Keratinocyte (primary cell): ENCODE data around the gene RASAL3. TPM values are rescaled to one million over a fixed set of nuclear protein-coding genes. Genes with fewer than 3 reads are reported as not detected.

Source experiments
- DNase-seq: peaks from one replicate; pipeline ENCODE4 v3.0.0-alpha.2; 2011; ENCODE audit warnings: low read depth, missing footprints, low spot score
- FAIRE-seq: peaks from 2 replicates; lab custom pipeline; 2011; peaks lifted over from hg19 to GRCh38; lab: Jason Lieb, UNC
- H2AFZ ChIP-seq: 2 replicates; pipeline ENCODE4 v1.6.0; 2012; ENCODE audit warnings: low read length, control low read depth, inconsistent platforms; ENCODE audit not compliant: control insufficient read depth
- H3K27ac ChIP-seq: 2 replicates; pipeline ENCODE4 v1.5.1; 2011; ENCODE audit warnings: low read length; ENCODE audit not compliant: control insufficient read depth, insufficient read depth
- H3K27me3 ChIP-seq: 3 replicates; pipeline ENCODE4 v1.6.0; 2011; ENCODE audit warnings: low read length; ENCODE audit not compliant: control insufficient read depth, insufficient read depth; ENCODE audit errors: extremely low read depth
- H3K36me3 ChIP-seq, 2 experiments: 2 replicates in 1 of 2; 3 replicates in 1 of 2; pipeline ENCODE4 v1.5.1; 2011; ENCODE audit warnings: low read length in 2 of 2, mild to moderate bottlenecking in 1 of 2; ENCODE audit not compliant: control insufficient read depth in 2 of 2, insufficient read depth in 2 of 2; ENCODE audit errors: extremely low read depth in 1 of 2
- H3K4me1 ChIP-seq: 3 replicates; pipeline ENCODE4 v1.5.1; 2011; ENCODE audit warnings: low read length; ENCODE audit not compliant: control insufficient read depth, insufficient read depth; ENCODE audit errors: extremely low read depth
- H3K4me2 ChIP-seq: 3 replicates; pipeline ENCODE4 v1.6.0; 2011; ENCODE audit warnings: low read depth, low read length; ENCODE audit not compliant: control insufficient read depth, insufficient read depth; ENCODE audit errors: extremely low read depth
- H3K4me3 ChIP-seq, 3 experiments: fragments of 200-600 bp in 1 of 3; sonication (generic) in 1 of 3; 2 replicates in 2 of 3; 3 replicates in 1 of 3; pipeline ENCODE4 v1.5.1; 2011 to 2016; ENCODE audit warnings: low read length in 3 of 3, mild to moderate bottlenecking in 3 of 3, control low read depth in 2 of 3, inconsistent platforms in 1 of 3, low read depth in 1 of 3, mixed read lengths in 1 of 3, mixed run types in 1 of 3, moderate library complexity in 1 of 3; ENCODE audit not compliant: control insufficient read depth in 2 of 3, insufficient read depth in 2 of 3; ENCODE audit errors: extremely low read depth in 1 of 3
- H3K79me2 ChIP-seq: 2 replicates; pipeline ENCODE4 v1.6.0; 2012; ENCODE audit warnings: low read length; ENCODE audit not compliant: control insufficient read depth, insufficient read depth
- H3K9ac ChIP-seq: 3 replicates; pipeline ENCODE4 v1.6.0; 2011; ENCODE audit warnings: low read length; ENCODE audit not compliant: control insufficient read depth, insufficient read depth; ENCODE audit errors: extremely low read depth
- H3K9me1 ChIP-seq: 3 replicates; pipeline ENCODE4 v1.6.0; 2011; ENCODE audit warnings: low read length; ENCODE audit not compliant: control insufficient read depth, insufficient read depth; ENCODE audit errors: extremely low read depth
- H3K9me3 ChIP-seq: 2 replicates; pipeline ENCODE4 v1.5.1; 2012; ENCODE audit warnings: low read depth, low read length; ENCODE audit not compliant: control insufficient read depth
- H4K20me1 ChIP-seq: 3 replicates; pipeline ENCODE4 v1.6.0; 2011; ENCODE audit warnings: low read length; ENCODE audit not compliant: control insufficient read depth, insufficient read depth; ENCODE audit errors: extremely low read depth
- EZH2 ChIP-seq: IDR thresholded peaks from one replicate; pipeline ENCODE4 v1.6.1; 2012; ENCODE audit warnings: inconsistent platforms, mild to moderate bottlenecking, low read length, moderate library complexity
- dilution Hi-C: fragments of 300-500 bp; cut with MboI; formaldehyde crosslinking; loops from one replicate; pipeline ENCODE4 v1.7.0; 2020; ENCODE audit warnings: low sequenced_read_pairs; ENCODE audit not compliant: extremely low pct_ligation_motif_present
- polyA plus RNA-seq, 5 experiments: library from polyadenylated mRNA; depleted of rRNA in 3 of 5; stranded (reverse) in 3 of 5; stranded (forward) in 1 of 5; unstranded in 1 of 5; fragments of >200 nt; gene quantifications; 1 replicate in 1 of 5; 2 replicates in 3 of 5; 3 replicates in 1 of 5; pipeline versions ENCODE4 v1.2.1 to v1.2.3, GENCODE V29; 2011 to 2012; ENCODE audit warnings: missing spikeins in 2 of 5, low read depth in 1 of 5, low replicate concordance in 1 of 5
- TF ChIP-seq, protein P1 (sequence below), 3 experiments: IDR thresholded peaks in 1 of 3; conservative IDR thresholded peaks in 1 of 3; optimal IDR thresholded peaks in 1 of 3; 2 replicates in 2 of 3; 3 replicates in 1 of 3; pipeline versions ENCODE3 to v1.5.1; 2011; ENCODE audit warnings: low read length in 3 of 3, mild to moderate bottlenecking in 3 of 3, moderate library complexity in 2 of 3, control low read depth in 1 of 3, inconsistent platforms in 1 of 3; ENCODE audit not compliant: insufficient read depth in 2 of 3; ENCODE audit errors: extremely low read depth in 1 of 3

RASAL3 gene
- polyA plus RNA-seq, 1 donor (not counting 4 experiments of a cell fraction or from before 2014, with no cell fraction given) = not detected

DNA sequence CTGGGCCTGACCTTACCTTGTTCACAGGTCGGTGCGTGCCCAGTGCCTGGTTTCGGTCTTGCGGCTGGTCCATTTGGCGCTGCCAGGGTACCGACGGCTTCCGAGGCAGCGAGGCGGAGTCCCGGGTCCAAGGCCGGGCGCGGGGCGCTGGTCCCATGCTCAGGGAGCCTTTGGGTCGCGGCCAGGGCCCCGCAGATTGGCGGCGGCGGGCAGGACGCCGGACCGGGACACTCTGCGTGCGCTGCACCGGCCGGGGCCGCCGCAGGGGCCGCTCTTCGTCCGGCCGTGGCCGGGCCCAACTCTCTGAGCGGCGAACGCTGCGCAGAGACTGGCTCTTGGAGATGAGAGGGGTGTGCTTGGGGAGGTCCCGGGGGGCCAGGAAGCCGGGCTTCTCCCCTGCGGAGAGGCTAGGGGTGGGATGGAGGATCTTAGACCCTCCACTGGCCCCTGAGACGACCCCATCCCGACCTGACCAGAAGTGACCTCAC lies 11.2 kb downstream of the RASAL3 start:
- Histone ChIP-seq H3K9me1 (no peaks in the 10 kb centered on the region), H3K27ac (no peak overlapping the region), H4K20me1 (no peaks in the 10 kb centered on the region), H3K9ac (no peak overlapping the region), H3K4me1 (peaks cover 3% of the 10 kb centered on the region), H2AFZ (peak overlapping the region; percentile 56), H3K4me2 (peak overlapping the region; percentile 76), H3K27me3 (peaks cover 57% of the 10 kb centered on the region), H3K36me3 (no peaks in the 10 kb centered on the region), H3K9me3 (no peaks in the 10 kb centered on the region), H3K79me2 (no peaks in the 10 kb centered on the region), H3K4me3 (peak overlapping the region in 1 of 3 experiments; percentile 15)
- dilution Hi-C loops = no loop called here
- no peak for FAIRE-seq
- DNase-seq = no peak
- TF ChIP-seq, protein P1, sequence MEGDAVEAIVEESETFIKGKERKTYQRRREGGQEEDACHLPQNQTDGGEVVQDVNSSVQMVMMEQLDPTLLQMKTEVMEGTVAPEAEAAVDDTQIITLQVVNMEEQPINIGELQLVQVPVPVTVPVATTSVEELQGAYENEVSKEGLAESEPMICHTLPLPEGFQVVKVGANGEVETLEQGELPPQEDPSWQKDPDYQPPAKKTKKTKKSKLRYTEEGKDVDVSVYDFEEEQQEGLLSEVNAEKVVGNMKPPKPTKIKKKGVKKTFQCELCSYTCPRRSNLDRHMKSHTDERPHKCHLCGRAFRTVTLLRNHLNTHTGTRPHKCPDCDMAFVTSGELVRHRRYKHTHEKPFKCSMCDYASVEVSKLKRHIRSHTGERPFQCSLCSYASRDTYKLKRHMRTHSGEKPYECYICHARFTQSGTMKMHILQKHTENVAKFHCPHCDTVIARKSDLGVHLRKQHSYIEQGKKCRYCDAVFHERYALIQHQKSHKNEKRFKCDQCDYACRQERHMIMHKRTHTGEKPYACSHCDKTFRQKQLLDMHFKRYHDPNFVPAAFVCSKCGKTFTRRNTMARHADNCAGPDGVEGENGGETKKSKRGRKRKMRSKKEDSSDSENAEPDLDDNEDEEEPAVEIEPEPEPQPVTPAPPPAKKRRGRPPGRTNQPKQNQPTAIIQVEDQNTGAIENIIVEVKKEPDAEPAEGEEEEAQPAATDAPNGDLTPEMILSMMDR (optimal IDR thresholded peaks at IDR 0.05 in 1 of 3, IDR thresholded peaks at IDR 0.05 in 1 of 3, conservative IDR thresholded peaks at IDR 0.05 in 1 of 3; ENCODE audit: extremely low read depth in 1 of 3, insufficient read depth in 2 of 3, low read length in 3 of 3) = no peak
- peak; percentile 75 for TF ChIP-seq EZH2

DNA sequence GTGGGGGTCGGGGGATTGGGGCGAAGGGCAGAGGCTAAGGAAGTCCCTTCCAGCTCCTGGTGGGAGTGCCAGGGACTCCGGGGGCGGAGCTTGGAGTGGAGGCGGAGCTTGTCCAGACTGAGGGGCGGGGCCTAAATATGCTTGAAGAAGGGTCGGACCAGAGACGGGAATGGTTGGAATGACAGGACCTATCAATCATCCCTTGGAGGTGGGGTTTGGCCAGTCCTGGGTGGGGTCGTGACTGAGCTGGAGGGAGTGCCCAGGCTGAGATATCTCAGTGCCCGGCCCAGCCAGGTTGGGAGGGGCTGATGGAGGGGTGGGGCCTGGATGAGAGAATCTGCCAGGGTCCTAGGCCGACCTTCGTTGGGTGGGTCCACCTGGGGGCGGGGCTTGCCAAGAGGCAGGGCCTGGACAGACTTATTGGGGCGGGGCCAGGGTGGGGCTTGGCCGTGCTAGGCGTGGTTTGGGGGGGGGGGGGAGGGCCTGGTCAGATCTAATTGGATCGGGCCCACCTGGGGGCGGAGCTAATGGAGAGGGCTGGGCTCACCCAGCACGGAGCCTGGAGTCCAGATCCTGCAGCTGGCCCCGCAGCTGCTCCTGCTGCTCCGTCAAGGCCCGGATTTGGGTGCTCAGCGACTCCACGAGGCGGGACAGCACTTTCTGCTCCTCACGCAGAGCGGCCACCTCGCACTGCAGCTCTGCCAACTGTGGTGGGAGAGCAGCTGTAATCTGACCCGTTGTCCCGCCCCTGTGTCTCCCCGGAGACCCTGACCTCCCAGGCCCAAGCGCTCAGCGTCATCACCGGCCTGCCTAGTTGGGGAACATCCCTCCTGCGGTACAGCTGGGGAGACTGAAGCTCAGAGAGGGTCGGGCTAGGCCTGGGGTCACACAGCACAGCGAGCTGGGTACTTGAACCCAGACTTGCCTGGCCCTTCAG lies 12.0 kb downstream of the RASAL3 start:
- Histone ChIP-seq H3K9me3 (no peaks in the 10 kb centered on the region), H3K9ac (no peak overlapping the region), H3K36me3 (no peaks in the 10 kb centered on the region), H2AFZ (peak overlapping the region; percentile 56), H3K4me1 (peaks cover 3% of the 10 kb centered on the region), H3K27me3 (peaks cover 49% of the 10 kb centered on the region), H3K27ac (no peak overlapping the region), H3K4me3 (peak overlapping the region in 1 of 3 experiments; percentile 15), H3K4me2 (peak overlapping the region; percentile 76), H3K79me2 (no peaks in the 10 kb centered on the region), H3K9me1 (no peaks in the 10 kb centered on the region), H4K20me1 (no peaks in the 10 kb centered on the region)
- dilution Hi-C loops = no loop called here
- TF ChIP-seq, protein P1 (optimal IDR thresholded peaks at IDR 0.05 in 1 of 3, IDR thresholded peaks at IDR 0.05 in 1 of 3, conservative IDR thresholded peaks at IDR 0.05 in 1 of 3; ENCODE audit: extremely low read depth in 1 of 3, insufficient read depth in 2 of 3, low read length in 3 of 3) = no peak
- TF ChIP-seq EZH2 = no peak
- DNase-seq (peak; percentile 40), FAIRE-seq (no peak)
